Skeletal muscle cell (primary cell): ENCODE results near the gene GALNT18.

Experiments used
- DNase-seq: peaks from one replicate; pipeline ENCODE4 v3.0.0-alpha.2; 2010; ENCODE audit warnings: low read depth
- H3K4me3 ChIP-seq: 2 replicates; pipeline ENCODE4 v1.5.1; 2011; ENCODE audit warnings: low read depth, mild to moderate bottlenecking, control low read depth, low read length, moderate library complexity

Gene GALNT18

DNA sequence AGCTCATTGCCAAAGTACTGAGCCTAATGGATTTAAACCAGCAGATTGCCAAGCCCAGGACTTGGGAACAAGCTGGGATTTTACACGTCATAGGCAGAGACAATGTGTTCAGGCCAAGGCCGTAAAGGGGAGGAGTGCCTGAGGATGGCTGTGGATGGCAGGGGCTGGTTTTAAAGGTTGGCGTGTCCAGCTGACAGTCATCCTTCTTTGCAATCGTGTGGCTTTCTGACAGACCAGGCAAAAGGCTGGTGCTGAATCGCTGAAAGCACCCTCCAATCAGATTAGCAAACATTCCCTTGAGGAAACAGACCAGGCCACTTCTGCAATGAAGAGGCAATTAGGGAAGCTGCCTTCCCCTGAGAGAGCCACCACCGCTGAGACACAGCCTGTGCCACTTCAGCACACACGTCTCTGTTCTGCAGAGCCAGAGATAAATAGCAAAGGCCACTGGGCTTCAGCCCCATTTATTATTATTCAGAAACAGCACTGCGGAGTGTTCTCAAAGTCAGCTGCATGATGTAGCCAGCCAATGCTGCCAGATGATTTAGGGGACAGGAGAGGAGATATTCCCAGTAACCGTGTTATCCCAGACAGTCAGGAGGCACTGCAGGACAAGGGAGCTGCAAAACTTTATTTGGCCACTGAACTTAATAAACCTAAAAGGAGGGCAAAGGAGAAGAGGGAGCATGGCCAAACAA lies 214.6 kb downstream of the GALNT18 start:
- DNase-seq, result no peak
- H3K4me3 ChIP-seq, result no peak overlapping the region

DNA sequence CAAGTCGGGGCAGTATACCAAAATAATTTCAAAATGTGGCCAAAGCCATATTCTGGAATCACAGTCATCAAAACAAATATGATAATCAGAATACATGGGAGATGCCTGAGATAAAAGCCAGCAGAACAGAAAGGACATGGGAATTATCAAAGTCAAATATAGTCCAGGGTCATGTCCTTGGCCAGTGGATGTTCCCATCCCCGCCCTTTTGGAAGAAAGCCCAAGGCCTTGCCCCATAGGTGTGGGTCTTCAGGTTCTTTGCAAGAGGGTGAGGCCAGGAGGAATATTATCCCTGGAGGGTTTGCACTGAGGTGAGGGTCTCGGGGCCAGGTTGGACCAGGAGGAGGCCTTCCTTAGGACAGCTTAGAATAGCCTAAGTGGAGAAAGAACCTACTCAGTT lies 215.2 kb downstream of the GALNT18 start:
- no peak for DNase-seq

GRCh38 chr11:11403763-11404725 lies 217.8 kb downstream of the GALNT18 start:
- no peak for DNase-seq
- no peak overlapping the region for H3K4me3 ChIP-seq

More for the DNA sequence above, 215.2 kb downstream of the GALNT18 start:
- H3K4me3 ChIP-seq, result no peak overlapping the region

- DNase-seq, result no peak
- H3K4me3 ChIP-seq, result no peak overlapping the region
Observed at GRCh38 chr11:11401960-11402535, 219.8 kb downstream of the GALNT18 start.

DNA sequence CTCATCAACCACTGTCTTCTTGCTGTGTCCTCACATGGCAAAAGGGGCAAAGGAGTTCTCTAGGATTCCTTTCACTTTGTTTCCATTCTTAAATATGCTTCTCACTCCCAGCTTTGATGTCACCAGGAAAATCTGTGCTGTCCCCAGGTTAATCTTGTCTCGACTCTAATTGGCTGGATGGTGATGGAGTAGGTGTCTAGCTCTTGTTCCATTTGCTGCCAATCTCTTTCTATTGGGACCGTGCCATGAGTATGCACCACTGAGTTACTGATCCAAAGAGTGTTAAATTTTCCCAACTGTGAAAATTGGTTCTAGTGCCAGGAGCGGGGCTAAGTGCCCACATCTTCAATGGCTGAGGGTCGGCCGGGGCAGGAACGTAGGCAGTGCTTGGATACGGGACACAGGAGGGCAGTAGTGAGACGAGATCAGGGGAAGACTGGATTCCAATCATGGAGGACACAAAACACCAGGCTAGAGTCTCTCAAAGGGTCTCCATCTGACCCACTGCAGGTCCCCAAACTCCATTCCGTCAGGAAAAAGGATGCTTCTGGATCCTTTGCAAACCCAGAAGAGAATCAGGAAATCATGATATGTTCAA lies 221.1 kb downstream of the GALNT18 start:
- DNase-seq, result no peak
- no peak overlapping the region for H3K4me3 ChIP-seq

- no peak for DNase-seq
- no peak overlapping the region for H3K4me3 ChIP-seq
Observed at GRCh38 chr11:11400121-11400520, 221.7 kb downstream of the GALNT18 start.

GRCh38 chr11:11397781-11398180 lies 224.0 kb downstream of the GALNT18 start:
- no peak for DNase-seq

GRCh38 chr11:11397036-11397415 lies 224.8 kb downstream of the GALNT18 start:
- H3K4me3 ChIP-seq, result no peak overlapping the region
- no peak for DNase-seq

More at GRCh38 chr11:11397781-11398180, 224.0 kb downstream of the GALNT18 start:
- H3K4me3 ChIP-seq, result no peak overlapping the region

DNA sequence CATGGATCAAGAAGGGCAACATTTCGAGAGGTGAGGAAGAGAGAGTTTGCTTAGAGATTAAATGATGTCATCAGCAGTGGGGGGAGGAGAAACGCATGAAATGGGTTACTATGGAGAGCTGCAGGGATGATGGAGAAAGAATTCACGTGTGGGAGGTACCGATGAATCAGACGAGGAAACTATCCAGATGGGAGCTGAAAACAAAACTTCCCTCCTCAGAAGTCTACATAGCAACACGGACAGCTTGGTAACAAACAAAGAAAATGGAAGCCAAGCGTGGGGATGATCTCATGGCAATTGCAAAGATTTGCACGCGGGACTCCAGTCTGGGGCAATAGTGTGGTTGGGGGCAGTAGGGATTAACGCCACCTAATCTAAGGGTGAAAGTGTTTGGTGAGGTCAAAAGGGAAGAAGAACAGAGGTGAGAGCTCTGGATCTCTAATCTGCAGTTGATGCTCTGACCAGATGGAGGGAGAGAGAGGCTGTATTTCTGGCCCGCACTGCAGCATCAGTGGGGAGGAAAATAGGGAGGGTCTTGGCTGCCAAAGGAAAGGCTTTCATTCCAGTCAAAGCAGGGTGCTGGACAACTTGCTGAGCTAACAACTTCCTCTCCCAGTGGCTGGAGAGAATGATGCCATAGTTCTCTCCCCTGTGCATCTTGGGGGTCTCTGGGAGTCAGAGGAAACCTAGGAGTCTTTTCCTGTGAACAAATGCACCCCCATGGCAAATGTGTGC lies 225.3 kb downstream of the GALNT18 start:
- H3K4me3 ChIP-seq, result no peak overlapping the region

GRCh38 chr11:11395126-11395525 lies 226.7 kb downstream of the GALNT18 start:
- no peak overlapping the region for H3K4me3 ChIP-seq
- DNase-seq, result no peak

More for the DNA sequence above, 225.3 kb downstream of the GALNT18 start:
- DNase-seq, result peak; percentile 69

DNA sequence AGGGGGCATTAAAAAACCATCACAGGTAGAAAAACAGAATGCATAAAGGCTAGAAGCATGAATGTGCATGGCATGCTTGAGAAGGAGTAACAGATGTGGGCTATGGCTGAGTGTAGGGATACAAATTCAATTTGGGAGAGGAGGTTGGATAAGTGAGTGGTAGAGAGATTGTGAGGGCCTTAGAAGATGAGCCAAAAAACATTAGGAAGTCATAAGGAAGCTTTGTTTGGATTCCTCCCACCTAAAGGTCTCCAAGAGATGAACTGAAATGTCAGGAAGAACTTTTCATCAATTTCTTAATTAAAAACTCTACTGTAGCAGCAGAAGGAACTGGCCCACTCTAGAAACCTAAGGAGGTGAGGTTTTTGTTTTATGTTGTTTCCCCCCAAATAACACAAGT lies 227.6 kb downstream of the GALNT18 start:
- no peak overlapping the region for H3K4me3 ChIP-seq
- DNase-seq, result no peak

- peak; percentile 44 for DNase-seq
- no peak overlapping the region for H3K4me3 ChIP-seq
Observed at GRCh38 chr11:11391796-11392463, 229.9 kb downstream of the GALNT18 start.

DNA sequence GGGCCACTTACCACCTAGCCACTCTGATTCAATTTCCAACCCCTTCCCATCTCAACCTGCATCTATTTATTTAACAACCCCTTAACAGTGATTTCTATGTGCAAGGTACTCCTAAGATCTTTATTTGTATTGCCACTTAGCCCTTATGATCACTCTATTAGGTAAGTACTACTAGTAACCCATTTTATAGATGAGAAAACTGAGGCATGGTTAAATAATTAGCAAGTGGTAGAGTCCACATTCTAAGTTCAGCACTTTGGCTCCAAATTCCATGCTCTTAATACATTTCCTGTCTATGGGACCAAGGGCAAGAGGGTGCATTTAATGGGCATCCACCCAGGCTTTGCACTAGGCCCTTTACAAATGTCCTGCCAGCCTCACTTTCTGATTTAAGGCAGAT lies 230.6 kb downstream of the GALNT18 start:
- no peak overlapping the region for H3K4me3 ChIP-seq
- DNase-seq, result no peak

- DNase-seq, result no peak
- H3K4me3 ChIP-seq, result no peak overlapping the region
Observed at GRCh38 chr11:11390068-11390771, 231.6 kb downstream of the GALNT18 start.

- H3K4me3 ChIP-seq, result no peak overlapping the region
- no peak for DNase-seq
Observed at GRCh38 chr11:11389238-11389637, 232.6 kb downstream of the GALNT18 start.

GRCh38 chr11:11387622-11388305 lies 234.0 kb downstream of the GALNT18 start:
- no peak overlapping the region for H3K4me3 ChIP-seq
- no peak for DNase-seq

- DNase-seq, result no peak
- no peak overlapping the region for H3K4me3 ChIP-seq
Observed at GRCh38 chr11:11387207-11387606, 234.6 kb downstream of the GALNT18 start.

DNA sequence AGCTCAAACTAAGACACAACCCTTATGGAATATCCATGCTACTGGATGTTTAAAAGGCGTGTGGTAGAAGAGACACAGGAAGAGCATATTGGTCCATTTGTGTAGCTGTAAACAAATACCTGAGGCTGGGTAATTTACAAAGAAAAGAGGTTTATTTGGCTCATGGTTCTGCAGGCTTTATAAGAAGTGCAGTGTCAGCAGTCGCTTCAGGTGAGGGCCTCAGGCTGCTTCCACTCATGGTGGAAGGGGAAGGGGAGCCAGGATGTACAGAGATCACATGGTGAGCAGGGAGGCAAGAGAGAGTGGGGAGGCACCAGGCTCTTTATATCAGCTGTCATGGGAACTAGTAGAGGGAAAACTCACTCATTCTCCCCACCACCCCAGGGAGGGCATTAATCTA lies 237.0 kb downstream of the GALNT18 start:
- no peak for DNase-seq
- H3K4me3 ChIP-seq, result no peak overlapping the region
